Transverse colon (tissue), 4 donors: ENCODE data around the gene CACNA2D4.

Experiments
- EP300 ChIP-seq: sonication (generic); formaldehyde crosslinking; IDR thresholded peaks from one replicate; pipeline ENCODE4 v1.6.1; 2017; ENCODE audit warnings: antibody characterized with exemption, low read depth
- POLR2A ChIP-seq: fragments of 450-650 bp; IDR thresholded peaks from one replicate; pipeline ENCODE4 v1.6.1; 2016; ENCODE audit warnings: antibody characterized with exemption, mild to moderate bottlenecking, moderate library complexity
- POLR2AphosphoS5 ChIP-seq, 3 donors: sonication (generic); formaldehyde crosslinking; IDR thresholded peaks; one replicate each; pipeline ENCODE4 v1.6.1; 2016; ENCODE audit warnings: antibody characterized with exemption in 3 of 3
- TF ChIP-seq, protein P1 (sequence below), 5 experiments: fragments of 200-600 bp in 3 of 5; fragments of 450-650 bp in 2 of 5; sonication (generic) in 3 of 5; IDR thresholded peaks; 1 replicate in 2 of 5; 2 replicates in 3 of 5; pipeline ENCODE4 v1.5.1; 2016 to 2017; ENCODE audit warnings: antibody characterized with exemption in 5 of 5, inconsistent platforms in 3 of 5, mild to moderate bottlenecking in 2 of 5, moderate library complexity in 1 of 5

DNA sequence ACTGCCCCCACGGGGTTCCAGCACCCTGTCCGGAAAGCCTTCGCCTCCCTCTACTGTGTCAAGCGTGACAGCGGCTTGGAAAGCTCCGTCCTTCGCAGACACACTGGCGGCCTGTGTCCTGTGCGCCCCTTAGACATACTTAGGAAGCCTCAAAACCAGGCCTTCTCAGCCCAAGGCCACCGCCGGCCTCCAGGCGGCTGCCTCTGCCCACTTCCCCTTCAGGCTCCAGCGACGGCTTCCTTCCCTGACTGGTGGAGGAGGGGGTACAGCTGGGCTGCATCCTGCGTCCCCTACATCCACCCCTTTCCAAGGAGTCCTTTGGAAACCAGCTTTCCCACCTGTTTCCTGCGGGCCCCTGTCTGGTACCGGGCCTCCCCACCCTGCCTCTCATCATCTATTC is 2.5 kb upstream of the CACNA2D4 start:
- TF ChIP-seq, protein P1, sequence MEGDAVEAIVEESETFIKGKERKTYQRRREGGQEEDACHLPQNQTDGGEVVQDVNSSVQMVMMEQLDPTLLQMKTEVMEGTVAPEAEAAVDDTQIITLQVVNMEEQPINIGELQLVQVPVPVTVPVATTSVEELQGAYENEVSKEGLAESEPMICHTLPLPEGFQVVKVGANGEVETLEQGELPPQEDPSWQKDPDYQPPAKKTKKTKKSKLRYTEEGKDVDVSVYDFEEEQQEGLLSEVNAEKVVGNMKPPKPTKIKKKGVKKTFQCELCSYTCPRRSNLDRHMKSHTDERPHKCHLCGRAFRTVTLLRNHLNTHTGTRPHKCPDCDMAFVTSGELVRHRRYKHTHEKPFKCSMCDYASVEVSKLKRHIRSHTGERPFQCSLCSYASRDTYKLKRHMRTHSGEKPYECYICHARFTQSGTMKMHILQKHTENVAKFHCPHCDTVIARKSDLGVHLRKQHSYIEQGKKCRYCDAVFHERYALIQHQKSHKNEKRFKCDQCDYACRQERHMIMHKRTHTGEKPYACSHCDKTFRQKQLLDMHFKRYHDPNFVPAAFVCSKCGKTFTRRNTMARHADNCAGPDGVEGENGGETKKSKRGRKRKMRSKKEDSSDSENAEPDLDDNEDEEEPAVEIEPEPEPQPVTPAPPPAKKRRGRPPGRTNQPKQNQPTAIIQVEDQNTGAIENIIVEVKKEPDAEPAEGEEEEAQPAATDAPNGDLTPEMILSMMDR (IDR thresholded peaks at IDR 0.05): no peak
- TF ChIP-seq POLR2A: no peak
- TF ChIP-seq POLR2AphosphoS5 (IDR thresholded peaks at IDR 0.05): no peak
- TF ChIP-seq EP300: no peak
